Activated CD4-positive, alpha-beta T cell treated with anti-CD3 and anti-CD28 coated beads, Interleukin-2, amount 50 U/mL, for 24 hours (primary cell): Measurements from ENCODE around the gene PCDHGB7.
"Not testable (repeated sequence)": the region's sequence is repeated elsewhere in the genome, so short reads cannot be mapped to it uniquely, and the experiment has no call there.

Source experiments
- DNase-seq, 2 donors: peaks; one replicate each; pipeline ENCODE4 v3.0.0-alpha.2; 2020; ENCODE audit warnings: low read depth in 1 of 2, low spot score in 1 of 2

PCDHGB7 gene

GRCh38 chr5:141417494-141418172 lies at the start of gene PCDHGB7:
Gene PCDHGB7 (plus strand): TSS chr5:141417677. CDS start chr5:141417860, 183 bp downstream.
- DNase-seq, result not testable (repeated sequence)

GRCh38 chr5:141369994-141370848 lies 47.3 kb upstream of the PCDHGB7 start, which contains the start of gene PCDHGB3:
Gene PCDHGB3 (plus strand): TSS chr5:141370242. CDS start chr5:141370395, 153 bp downstream.
- no peak for DNase-seq

- DNase-seq, result no peak
Measured at GRCh38 chr5:141371572-141372475, 45.7 kb upstream of the PCDHGB7 start.

DNA sequence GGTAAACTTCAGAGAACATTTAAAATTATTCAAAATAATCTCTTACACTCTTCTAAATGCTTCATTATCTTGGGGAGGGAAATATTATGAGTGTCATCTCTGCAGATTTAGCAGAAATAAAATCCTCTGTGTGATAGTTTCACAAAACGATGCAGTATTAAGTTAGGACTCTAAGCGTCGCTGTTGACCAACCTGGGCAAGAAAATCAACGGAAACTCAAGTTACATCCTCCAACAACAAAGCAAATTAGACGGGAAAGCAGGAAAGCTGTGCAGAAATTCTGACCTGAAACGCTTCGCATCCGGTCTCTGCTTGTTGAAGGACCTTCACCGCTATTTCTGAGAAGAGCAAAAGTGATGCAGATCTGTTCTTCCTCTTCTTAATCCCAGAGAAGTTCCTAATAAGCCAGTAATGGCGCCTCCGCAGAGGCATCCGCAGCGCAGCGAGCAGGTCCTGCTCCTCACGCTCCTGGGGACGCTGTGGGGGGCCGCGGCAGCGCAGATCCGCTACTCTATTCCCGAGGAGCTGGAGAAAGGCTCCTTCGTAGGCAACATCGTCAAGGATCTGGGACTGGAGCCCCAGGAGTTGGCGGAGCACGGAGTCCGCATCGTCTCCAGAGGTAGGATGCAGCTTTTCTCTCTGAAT lies 43.7 kb upstream of the PCDHGB7 start, which contains the start of gene PCDHGA6:
TSS of gene PCDHGA6 (plus strand) at position 219 of the 645 bp plus-strand sequence. CDS start at position 412, 193 bp downstream.
- DNase-seq, result no peak

- no peak for DNase-seq
Measured at GRCh38 chr5:141374627-141375026, 42.9 kb upstream of the PCDHGB7 start.

DNA sequence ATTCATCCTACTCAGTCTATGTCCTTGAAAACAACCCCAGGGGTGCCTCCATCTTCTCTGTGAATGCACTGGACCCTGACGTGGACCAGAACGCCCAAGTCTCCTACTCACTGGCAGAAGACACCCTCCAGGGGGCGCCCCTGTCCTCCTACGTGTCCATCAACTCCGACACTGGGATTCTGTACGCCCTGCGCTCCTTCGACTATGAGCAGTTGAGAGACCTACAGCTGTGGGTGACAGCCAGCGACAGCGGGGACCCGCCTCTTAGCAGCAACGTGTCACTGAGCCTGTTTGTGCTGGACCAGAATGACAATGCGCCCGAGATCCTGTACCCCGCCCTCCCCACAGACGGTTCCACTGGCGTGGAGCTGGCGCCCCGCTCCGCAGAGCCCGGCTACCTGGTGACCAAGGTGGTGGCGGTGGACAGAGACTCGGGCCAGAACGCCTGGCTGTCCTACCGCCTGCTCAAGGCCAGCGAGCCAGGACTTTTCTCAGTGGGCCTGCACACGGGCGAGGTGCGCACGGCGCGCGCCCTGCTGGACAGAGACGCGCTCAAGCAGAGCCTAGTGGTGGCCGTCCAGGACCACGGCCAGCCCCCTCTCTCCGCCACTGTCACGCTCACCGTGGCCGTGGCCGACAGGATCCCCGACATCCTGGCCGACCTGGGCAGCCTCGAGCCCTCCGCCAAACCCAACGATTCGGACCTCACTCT lies 41.9 kb upstream of the PCDHGB7 start:
- not testable (repeated sequence) for DNase-seq

DNA sequence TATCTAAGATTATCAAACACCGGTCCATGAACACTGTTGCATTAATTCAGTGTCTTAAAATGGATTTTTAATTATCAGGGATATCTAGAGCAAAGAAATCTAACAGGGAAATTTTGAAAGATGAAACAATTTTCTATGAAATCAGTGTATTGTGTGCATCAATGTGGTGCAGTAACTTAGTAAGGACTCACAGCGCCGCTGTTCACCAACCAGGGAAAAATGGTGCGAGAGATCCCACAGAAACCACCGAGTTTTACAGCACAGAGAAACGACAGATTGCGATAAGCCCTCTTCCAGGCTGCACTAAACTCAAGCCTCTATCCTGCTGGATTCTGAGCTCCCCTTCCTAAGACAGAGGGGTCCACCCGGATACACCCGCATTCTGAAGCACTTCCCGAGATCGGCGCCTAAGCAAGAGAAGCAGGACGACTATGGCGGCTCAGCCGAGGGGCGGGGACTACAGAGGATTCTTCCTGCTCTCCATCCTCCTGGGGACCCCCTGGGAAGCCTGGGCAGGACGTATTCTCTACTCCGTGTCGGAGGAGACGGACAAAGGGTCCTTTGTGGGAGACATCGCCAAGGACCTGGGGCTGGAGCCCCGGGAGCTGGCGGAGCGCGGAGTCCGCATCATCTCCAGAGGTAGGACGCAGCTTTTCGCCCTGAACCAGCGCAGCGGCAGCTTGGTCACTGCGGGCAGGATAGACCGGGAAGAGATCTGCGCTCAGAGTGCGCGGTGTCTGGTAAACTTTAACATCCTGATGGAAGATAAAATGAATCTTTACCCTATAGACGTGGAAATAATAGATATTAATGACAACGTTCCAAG lies 34.8 kb upstream of the PCDHGB7 start, which contains the start of gene PCDHGA7:
TSS of gene PCDHGA7 (plus strand) at position 274 of the 826 bp plus-strand sequence. CDS start at position 432, 158 bp downstream.
- no peak for DNase-seq

GRCh38 chr5:141383345-141383744 lies 34.1 kb upstream of the PCDHGB7 start:
- no peak for DNase-seq

- no peak for DNase-seq
Measured at GRCh38 chr5:141384471-141385267, 32.8 kb upstream of the PCDHGB7 start.

- not testable (repeated sequence) for DNase-seq
Measured at GRCh38 chr5:141387557-141388311, 29.7 kb upstream of the PCDHGB7 start, which contains the start of gene PCDHGB4. Gene PCDHGB4 (plus strand): TSS chr5:141387698. CDS start chr5:141387885, 187 bp downstream.

DNA sequence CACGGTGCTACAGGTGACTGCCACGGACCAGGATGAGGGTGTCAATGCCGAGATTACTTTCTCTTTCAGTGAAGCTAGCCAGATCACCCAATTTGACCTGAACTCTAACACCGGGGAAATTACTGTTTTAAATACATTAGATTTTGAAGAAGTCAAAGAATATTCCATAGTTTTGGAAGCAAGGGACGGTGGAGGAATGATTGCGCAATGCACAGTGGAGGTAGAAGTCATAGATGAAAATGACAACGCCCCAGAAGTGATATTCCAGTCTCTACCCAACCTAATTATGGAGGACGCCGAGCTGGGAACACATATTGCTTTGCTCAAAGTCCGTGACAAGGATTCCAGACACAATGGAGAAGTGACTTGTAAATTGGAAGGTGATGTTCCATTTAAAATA lies 28.8 kb upstream of the PCDHGB7 start:
- no peak for DNase-seq

- no peak for DNase-seq
Measured at GRCh38 chr5:141389153-141390042, 28.1 kb upstream of the PCDHGB7 start.

DNA sequence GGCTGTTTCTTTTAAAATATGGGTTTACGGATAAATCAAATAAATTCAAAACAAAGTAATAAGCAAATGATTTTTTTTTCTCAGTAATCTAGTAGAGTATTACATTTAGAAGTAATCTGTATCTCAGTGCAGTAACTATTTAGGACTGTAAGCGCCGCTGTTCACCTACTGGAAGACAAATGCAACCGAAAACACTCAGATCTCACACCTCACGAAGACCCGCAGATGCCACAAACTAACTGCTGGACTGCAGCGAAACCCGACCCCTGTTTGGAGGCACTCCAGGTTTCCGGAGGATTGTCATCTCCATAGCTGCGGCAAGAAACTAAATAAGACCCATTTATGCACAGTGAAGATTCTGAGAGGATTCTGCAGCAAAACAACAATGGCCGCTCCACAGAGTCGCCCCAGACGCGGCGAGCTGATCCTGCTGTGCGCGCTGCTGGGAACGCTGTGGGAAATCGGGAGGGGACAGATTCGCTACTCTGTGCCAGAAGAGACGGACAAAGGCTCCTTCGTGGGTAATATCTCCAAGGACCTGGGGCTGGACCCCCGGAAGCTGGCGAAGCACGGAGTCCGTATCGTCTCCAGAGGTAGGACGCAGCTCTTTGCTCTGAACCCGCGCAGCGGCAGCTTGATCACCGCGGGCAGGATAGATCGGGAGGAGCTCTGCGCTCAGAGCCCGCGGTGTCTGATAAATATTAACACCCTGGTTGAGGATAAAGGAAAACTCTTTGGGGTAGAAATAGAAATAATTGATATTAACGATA lies 24.9 kb upstream of the PCDHGB7 start, which contains the start of gene PCDHGA8:
TSS of gene PCDHGA8 (plus strand) at position 205 of the 770 bp plus-strand sequence. CDS start at position 386, 181 bp downstream.
- DNase-seq, result no peak

- no peak for DNase-seq
Measured at GRCh38 chr5:141393267-141393666, 24.2 kb upstream of the PCDHGB7 start.
